Tongue (tissue), 2 donors: ENCODE measurements around the gene PAIP2. TPM values are rescaled to one million over a fixed set of nuclear protein-coding genes. Genes with fewer than 3 reads are reported as not detected.
"Not testable (repeated sequence)": the region's sequence is repeated elsewhere in the genome, so short reads cannot be mapped to it uniquely, and the experiment has no call there.

ENCODE experiments used
- DNase-seq: peaks from one replicate; pipeline ENCODE4 v3.0.0-alpha.2; 2015
- total RNA-seq: library from RNA; depleted of rRNA; stranded (reverse); fragments of >200 nt; gene quantifications from one replicate; pipeline ENCODE4 v1.2.3, GENCODE V29; 2014

Gene PAIP2
- total RNA-seq, 1 donor from 2014 or later = 117 TPM

DNA sequence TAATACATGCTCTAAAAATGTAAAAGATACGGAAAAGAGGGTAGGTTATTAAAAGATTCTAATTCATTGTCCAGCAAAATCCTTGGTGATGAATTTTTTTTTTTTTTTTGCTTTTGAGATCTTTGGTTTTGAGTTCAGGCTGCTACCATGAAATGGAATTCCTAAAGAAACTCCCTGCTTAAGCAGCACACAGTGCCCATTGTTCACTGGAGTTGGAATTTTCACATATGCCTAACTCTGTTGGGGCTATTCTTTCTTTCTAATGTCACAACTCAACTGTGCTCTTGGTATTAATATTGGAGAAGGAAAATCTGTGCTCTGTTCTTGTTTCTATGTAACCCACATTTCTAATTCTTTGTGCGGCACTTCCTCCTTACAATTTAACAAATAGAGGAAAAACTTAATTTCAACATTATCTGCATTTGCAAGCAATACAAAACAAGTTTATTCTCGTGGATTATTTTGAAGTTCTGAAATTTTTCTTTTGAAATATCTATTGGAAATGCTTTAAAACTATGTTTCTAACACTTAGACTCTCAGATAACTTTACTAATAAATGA, 26.5 kb upstream of the PAIP2 start:
- no peak for DNase-seq

- DNase-seq = no peak
Observed at GRCh38 chr5:139335811-139336210, 5.8 kb upstream of the PAIP2 start.

DNA sequence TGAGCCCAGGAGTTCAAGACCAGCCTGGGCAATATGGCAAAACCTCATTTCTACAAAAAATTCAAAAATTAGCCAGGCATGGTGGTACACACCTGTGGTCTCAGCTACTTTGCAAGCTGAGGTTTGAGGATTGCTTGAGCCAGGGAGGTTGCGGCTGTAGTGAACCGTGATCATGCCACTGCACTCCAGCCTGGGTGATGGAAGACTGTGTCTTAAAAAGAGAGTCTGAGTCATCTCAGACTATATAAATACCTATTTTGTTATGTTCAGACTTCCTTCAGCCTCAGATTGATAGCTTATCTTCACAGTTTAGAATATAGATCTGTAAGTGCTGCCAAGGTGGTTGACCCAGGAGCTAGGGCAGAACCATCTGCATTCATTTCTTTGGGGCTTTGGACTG, 1.6 kb upstream of the PAIP2 start:
- no peak for DNase-seq

DNA sequence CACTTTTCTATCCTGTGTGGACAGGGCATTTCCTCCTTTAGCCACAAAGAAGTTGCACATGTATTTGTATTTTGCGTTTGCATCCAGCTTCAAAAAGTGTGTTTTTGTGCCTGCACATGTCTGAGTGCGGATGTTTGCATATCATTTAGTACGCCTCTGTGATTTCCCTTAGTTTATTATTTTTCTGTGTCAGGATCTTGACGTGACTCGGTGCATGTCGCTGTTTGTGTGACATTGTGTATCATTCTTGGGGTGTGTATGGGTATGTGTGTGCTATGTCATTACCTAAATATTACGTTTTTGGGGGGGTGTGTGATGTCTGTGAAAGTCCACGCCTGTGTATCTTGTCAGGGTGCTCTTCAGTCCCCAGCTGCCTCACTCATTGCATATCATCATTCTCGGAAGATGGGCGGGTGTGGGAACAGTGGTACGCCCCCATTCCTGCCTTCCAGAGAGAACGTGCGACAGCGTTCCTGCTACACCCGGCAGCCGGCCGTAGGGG, 416 bp upstream of the PAIP2 start:
- DNase-seq = no peak

- DNase-seq = no peak
Observed at GRCh38 chr5:139342423-139342723, 719 bp downstream of the PAIP2 start.

DNA sequence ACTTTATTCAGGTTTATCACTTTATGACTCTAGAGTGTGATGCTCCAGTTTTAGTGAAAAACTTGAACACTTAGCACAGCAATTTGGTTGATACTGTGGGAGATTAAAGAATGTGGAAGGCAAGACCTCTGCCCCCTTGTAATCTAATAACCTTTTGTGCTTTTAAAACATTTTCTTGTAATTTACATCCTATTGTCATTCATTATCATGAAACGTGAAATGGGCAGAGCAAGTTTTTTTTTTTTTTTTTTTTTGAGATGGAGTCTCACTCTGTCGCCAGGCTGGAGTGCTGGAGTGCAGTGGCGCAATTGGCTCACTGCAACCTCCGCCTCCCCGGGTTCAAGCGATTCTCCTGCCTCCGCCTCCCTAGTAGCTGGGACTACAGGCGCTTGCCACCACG, 1.8 kb downstream of the PAIP2 start:
- no peak for DNase-seq

DNA sequence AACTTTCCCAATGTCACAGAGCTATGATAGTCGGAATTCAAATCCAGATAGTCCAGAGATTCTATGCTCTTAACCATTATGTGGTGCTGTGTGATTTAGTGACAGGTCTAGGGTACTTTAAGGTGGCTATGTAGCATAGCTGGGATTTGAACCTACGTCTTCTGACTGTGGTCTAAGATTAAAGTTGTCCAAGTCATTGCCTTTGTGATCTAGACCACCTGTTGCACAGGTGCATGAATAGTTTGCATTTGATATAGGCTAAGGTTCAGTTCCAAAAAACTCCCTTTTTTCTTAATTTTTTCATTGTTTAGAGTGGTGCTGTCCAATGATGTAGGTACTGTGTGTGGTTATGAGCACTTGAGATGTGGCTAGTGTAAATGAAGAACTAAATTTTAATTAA, 2.5 kb downstream of the PAIP2 start:
- DNase-seq = no peak

DNA sequence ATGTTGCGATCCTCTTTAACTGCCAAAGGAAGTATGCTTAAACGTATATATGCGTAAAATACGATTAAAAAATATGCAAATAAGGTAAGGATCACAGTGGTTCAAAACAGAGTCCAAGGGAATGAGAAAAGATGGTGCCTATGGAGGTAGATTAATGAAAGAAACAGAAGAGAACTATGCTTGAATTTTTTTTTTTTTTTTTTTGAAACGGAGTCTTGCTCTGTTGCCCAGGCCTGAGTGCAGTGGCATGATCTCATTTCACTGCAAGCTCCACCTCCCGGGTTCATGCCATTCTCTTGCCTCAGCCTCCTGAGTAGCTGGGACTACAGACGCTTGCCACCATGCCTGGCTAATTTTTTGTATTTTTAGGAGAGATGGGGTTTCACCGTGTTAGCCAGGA, 3.8 kb downstream of the PAIP2 start:
- not testable (repeated sequence) for DNase-seq

GRCh38 chr5:139347863-139348262, 6.2 kb downstream of the PAIP2 start:
- DNase-seq = not testable (repeated sequence)

- DNase-seq = no peak
Observed at GRCh38 chr5:139354186-139354585, 12.5 kb downstream of the PAIP2 start.

DNA sequence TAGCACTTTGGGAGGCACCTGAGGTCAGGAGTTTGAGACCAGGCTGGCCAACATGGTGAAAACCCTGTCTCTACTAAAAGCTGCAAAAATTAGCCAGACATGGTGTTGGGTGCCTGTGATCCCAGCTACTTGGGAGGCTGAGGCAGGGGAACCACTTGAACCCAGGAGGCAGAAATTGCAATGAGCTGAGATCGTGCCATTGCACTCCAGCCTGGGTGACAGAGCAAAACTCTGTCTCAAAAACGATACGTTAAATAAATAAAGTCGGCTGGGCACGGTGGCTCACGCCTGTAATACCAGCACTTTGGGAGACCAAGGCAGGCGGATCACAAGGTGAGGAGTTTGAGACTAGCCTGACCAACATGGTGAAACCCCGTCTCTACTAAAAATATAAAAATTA, 14.2 kb downstream of the PAIP2 start:
- not testable (repeated sequence) for DNase-seq

GRCh38 chr5:139358064-139358463, 16.4 kb downstream of the PAIP2 start:
- DNase-seq = no peak

GRCh38 chr5:139360384-139360783, 18.7 kb downstream of the PAIP2 start:
- no peak for DNase-seq

DNA sequence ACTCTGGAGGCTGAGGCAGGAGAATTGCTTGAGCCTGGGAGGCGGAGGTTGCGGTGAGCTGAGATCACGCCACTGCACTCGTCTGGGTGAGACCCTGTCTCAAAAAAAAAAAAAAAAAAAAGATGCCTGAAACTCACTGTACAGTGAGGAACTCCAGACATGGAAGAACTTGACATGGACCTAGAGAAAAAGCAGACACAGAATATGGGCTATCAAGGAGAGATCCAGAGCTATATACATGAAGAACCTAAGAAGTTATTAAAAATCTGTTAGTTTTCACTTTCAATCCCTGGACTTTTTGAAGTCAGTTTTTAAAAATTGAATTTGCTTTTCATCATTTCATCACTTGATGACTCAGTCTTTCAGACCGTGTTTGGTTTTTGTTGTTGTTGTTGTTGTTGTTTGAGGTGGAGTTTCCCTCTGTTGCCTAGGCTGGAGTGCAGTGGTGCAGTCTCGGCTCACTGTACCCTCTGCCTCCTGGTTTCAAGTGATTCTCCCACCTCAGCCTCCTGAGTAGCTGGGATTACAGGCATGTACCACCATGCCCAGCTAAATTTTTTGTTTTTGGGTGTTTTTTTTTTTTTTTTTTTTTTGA, 20.3 kb downstream of the PAIP2 start:
- DNase-seq = no peak

- DNase-seq = no peak
Observed at GRCh38 chr5:139363937-139364336, 22.3 kb downstream of the PAIP2 start.

- DNase-seq = no peak
Observed at GRCh38 chr5:139364466-139364865, 22.8 kb downstream of the PAIP2 start.

DNA sequence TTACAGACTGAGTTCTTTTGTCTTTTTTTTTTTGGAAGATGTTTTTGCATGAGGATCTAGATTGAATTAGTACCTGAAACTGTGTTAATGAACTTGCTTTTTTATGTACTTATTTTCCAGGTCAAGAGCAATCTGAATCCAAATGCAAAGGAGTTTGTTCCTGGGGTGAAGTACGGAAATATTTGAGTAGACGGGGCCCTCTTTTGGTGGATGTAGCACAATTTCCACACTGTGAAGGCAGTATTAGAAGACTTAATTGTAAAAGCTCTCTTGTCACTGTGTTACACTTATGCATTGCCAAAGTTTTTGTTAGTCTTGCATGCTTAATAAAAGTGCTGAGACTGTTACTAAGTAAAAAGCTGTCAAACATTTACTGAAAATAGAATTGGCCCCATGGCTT, 27.0 kb downstream of the PAIP2 start:
- DNase-seq = no peak

DNA sequence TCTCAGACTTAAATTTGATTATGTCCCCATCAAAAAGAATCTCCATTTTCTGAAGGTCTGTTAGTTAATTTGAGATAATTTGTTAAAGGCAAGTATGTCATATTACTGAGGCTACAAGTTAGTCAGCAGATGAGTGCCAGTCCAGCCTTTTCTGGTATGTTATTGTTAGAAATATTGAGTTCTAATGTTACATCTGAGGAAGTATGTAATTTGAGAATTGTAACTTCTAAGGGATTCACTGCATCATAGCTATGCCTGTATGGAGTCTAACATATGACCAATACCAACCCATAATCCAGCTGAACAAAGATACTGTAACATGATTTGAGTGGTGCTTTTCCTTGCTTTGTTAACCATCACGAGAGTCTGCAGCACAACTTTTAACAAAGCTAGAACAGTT, 27.5 kb downstream of the PAIP2 start:
- no peak for DNase-seq

DNA sequence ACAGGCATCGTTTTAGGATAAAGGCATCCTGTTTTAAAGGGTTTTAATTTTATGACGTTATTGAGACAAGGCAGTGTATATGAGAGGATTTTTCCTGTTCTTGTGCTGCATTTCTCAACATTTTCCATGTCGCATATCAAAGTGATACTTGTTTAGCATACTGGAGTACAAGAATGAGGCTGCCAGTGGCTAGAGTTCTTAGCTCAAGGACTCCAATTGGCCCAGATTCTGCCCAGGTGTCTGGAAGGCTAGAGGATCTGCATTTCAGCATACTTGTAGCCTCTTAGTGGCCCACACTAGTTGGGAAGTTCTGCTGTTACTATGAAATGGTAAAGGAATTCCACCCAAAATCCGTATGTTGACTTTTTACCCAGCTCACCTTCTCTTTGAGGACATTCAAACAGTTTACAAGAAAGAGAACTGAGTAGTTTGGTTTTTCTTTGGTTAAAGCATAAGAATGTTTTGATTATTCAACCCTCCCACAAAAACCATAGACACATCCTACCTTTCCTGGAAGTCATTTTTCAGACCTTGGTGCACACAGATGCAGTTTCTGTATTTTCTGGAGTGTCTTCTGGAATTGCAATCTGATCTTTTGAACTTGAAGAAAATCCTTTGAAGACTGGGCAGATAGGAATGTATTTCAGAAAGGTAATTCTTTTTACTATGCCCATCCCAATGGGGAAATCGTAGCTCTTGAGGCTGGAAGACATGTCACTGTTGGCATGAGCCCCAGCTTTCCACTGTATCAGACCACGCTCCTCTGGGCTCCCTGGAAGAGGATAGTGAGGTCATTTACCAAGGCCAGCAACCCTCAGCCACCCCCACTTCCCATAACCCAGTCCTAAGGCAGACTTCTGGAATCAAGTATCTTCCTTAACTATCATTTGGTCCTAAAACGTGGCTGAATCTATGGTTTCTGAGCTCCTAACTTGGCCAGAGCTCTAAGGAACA, 30.1 kb downstream of the PAIP2 start:
- no peak for DNase-seq

DNA sequence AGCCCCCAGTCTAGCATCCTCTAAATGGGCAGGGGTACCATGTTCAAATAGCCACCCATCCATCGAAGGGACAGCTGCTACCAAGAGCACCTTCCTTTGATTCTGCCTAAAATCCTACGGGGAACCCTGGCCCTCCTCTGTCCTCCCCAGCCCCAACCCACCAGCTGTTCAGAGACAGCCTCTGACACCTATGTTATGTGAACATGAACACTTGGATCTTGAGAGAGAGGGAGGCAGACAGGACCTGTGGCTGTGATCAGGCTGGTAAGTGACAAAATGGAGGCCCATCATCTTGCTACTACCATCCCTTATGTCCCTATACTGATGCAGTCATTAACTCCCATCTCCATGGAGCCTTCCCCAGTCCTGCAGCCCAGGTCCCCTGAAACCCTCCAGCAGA, 33.3 kb downstream of the PAIP2 start:
- DNase-seq = no peak

GRCh38 chr5:139376364-139376763, 34.7 kb downstream of the PAIP2 start:
- no peak for DNase-seq

DNA sequence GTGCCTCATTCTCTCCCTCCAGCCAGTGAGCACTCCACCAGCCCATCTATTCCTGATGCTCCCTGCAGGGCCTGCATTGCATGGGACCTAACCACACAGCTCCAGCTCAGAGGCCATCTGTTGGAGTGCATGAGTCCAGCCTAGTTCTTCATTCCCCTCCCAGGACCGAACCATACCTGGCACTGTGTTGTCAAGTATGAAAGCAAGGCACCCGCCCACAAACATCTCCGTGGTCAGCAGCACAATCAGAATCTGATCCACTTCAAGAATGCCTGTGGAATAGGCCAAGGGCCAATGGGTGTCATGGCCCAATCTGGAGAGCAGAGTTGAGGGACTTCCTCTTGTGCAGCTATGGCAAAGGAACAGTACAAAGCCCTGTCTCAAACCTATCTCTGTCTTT, 35.6 kb downstream of the PAIP2 start:
- DNase-seq = no peak

DNA sequence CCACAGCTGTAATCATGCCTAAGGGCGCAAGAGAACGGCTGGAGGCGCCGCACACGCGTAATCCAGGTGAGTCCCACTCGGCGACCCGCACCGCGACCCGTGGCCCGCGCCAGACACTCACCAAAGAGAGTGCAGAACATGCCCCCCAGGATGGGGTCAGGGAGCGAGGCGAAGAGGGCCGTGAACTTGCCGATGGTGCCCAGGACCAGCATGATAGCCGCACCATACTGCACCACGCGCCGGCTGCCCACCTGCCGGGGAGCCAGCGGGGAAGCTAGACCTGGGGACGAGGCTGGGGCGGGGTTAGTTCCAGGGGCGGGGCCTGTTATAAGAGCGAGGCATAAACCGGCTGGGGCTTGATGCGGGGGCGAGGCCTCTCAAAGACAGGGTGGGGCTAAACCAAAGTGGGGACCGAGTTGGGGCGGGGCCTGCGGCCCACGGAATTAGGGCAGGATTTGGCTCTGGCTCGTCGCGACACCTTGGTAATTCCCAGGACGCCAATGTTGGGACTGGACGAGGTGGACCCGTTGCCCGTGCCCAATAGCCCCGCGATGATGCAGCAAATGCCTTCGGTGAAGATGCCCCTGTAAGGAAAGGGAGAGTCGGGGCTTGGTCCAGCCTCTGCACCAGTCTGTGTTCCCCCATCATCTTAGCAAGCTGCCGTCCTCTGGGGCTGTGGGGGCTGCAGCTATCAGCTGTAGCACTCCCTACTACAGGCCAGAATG, 36.6 kb downstream of the PAIP2 start:
- DNase-seq = no peak
